Upper lobe of right lung (tissue), 1 donor: ENCODE results near the gene DDX11. TPM values are rescaled to one million over a fixed set of nuclear protein-coding genes. Genes with fewer than 3 reads are reported as not detected.
"Not testable (repeated sequence)": the region's sequence is repeated elsewhere in the genome, so short reads cannot be mapped to it uniquely, and the experiment has no call there.

Experiments used
- ATAC-seq: fragments of 200-7000 bp; cut with Tn5 transposase; one replicate; pipeline ENCODE4 v1.9.1; 2020; ENCODE audit warnings: mild to moderate bottlenecking, moderate library complexity
- DNase-seq: peaks from one replicate; pipeline ENCODE4 v3.0.0-alpha.2; 2020
- H3K27ac ChIP-seq: fragments of 200-600 bp; one replicate; pipeline ENCODE4 v1.8.0; 2022
- H3K27me3 ChIP-seq: fragments of 200-600 bp; one replicate; pipeline ENCODE4 v1.8.0; 2022; ENCODE audit warnings: mild to moderate bottlenecking
- H3K36me3 ChIP-seq: fragments of 200-600 bp; one replicate; pipeline ENCODE4 v1.8.0; 2022
- H3K4me1 ChIP-seq: fragments of 200-600 bp; one replicate; pipeline ENCODE4 v1.8.0; 2022
- H3K4me3 ChIP-seq: fragments of 200-600 bp; one replicate; pipeline ENCODE4 v1.8.0; 2022; ENCODE audit warnings: mild to moderate bottlenecking
- H3K9me3 ChIP-seq: fragments of 200-600 bp; one replicate; pipeline ENCODE4 v1.8.0; 2022
- CTCF ChIP-seq: fragments of 200-600 bp; IDR thresholded peaks from one replicate; pipeline ENCODE4 v1.8.0; 2022; ENCODE audit warnings: antibody characterized with exemption
- intact Hi-C: fragments of 100-400 bp; cut with DNase I; formaldehyde crosslinking; loops from one replicate; pipeline ENCODE4 v1.11.0; 2022
- total RNA-seq: library from RNA; stranded (reverse); fragmentation: NEBNext Ultra II Directional; extraction: Animal tissue kit (Norgen Biotek cat#: 25700); gene quantifications from one replicate; pipeline ENCODE4 v1.2.1, GENCODE V29; 2021
- donor health status: DM: no; HTN: yes; CAD: no; lungs with severe emphysema.

Gene DDX11
- total RNA-seq, 1 donor from 2014 or later, result 12.6 TPM

- DNase-seq (no peak), ATAC-seq (no peak)
- intact Hi-C loops, result no loop called here
- Histone ChIP-seq H3K36me3 (no peaks in the 10 kb centered on the region), H3K27ac (no peak overlapping the region), H3K4me3 (no peak overlapping the region), H3K9me3 (no peaks in the 10 kb centered on the region), H3K27me3 (no peaks in the 10 kb centered on the region), H3K4me1 (no peaks in the 10 kb centered on the region)
- no peak for TF ChIP-seq CTCF
Measured at GRCh38 chr12:31089072-31089471, 15.4 kb downstream of the DDX11 start.

- H3K4me3 ChIP-seq, H3K4me1 ChIP-seq, H3K27ac ChIP-seq, DNase-seq, H3K27me3 ChIP-seq, intact Hi-C loops, H3K9me3 ChIP-seq, H3K36me3 ChIP-seq: not testable (repeated sequence)
- peak; percentile 9 for ATAC-seq
Measured at GRCh38 chr12:31091629-31092028, 18.0 kb downstream of the DDX11 start.

DNA sequence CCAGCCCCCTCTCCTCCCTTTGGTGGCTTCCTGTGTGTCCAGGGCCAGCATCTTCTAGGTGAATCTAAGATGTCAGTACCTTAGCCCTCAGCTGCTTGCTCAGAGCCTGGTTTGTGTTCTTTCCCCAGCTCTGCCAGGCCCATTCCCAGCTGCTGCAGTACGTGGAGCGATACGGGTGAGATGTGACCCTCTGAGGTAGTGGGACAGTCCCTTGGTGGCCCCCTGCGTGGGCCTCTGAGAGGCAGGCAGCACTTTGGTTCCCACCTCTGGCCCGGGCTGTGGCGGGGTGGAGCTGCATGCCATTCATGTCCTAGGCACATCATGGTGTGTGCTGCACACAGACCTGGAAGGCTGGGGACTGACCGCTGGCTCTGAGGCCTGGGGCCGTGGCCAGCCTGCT, 19.1 kb downstream of the DDX11 start:
- H3K9me3 ChIP-seq, intact Hi-C loops, H3K4me1 ChIP-seq, H3K4me3 ChIP-seq, H3K27ac ChIP-seq, ATAC-seq, DNase-seq, H3K36me3 ChIP-seq, H3K27me3 ChIP-seq: not testable (repeated sequence)

DNA sequence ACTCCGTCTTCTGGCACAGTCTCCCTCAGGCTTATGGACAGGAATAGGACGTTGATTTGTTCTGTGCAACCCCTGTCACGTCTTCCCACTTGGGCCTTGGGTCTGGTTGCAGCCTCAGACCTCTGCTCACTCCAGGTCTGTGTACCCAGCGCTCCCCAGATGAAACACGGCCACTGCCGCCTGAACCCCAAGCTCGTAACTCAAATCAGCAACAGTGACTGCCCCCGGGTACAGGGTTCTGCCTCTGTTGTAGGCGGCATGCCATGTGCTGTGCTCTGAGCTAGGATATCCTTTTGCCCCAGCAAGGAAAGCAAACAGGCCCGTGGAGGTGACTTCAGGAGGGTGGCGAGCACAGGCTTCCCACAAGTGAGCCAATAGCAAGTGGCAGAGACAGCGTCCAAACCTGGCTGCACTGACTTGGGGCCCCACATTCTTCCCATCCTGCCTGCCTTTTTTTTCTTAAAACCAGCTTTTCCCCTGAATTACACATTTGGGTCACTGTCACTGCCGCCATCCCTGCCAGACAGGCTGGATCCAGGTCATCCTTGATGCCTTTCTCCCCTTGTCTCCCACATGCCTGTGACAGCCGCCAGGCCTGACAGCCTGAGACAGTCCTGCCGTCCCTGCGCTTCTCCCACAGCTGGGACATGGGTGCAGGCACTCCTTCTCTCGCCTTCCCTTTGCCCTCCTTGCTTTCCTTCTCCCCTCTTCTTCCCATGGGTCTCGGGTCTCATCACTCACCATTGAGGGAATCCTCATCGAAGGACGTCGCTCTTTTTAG, 21.6 kb downstream of the DDX11 start:
- DNase-seq, intact Hi-C loops, H3K4me1 ChIP-seq, H3K4me3 ChIP-seq, H3K36me3 ChIP-seq, H3K27me3 ChIP-seq, H3K27ac ChIP-seq, H3K9me3 ChIP-seq, ATAC-seq: not testable (repeated sequence)

- intact Hi-C loops, ATAC-seq, H3K4me1 ChIP-seq, H3K27ac ChIP-seq, H3K36me3 ChIP-seq, H3K27me3 ChIP-seq, DNase-seq, H3K9me3 ChIP-seq, H3K4me3 ChIP-seq: not testable (repeated sequence)
Measured at GRCh38 chr12:31096251-31097065, 22.8 kb downstream of the DDX11 start.

- intact Hi-C loops, H3K27ac ChIP-seq, H3K9me3 ChIP-seq, H3K27me3 ChIP-seq, ATAC-seq, H3K36me3 ChIP-seq, H3K4me1 ChIP-seq, H3K4me3 ChIP-seq, DNase-seq: not testable (repeated sequence)
Measured at GRCh38 chr12:31097819-31098218, 24.2 kb downstream of the DDX11 start.

- H3K4me1 ChIP-seq, H3K4me3 ChIP-seq, H3K27me3 ChIP-seq, DNase-seq, H3K36me3 ChIP-seq, ATAC-seq, intact Hi-C loops, H3K27ac ChIP-seq, H3K9me3 ChIP-seq: not testable (repeated sequence)
Measured at GRCh38 chr12:31098363-31098762, 24.7 kb downstream of the DDX11 start.

DNA sequence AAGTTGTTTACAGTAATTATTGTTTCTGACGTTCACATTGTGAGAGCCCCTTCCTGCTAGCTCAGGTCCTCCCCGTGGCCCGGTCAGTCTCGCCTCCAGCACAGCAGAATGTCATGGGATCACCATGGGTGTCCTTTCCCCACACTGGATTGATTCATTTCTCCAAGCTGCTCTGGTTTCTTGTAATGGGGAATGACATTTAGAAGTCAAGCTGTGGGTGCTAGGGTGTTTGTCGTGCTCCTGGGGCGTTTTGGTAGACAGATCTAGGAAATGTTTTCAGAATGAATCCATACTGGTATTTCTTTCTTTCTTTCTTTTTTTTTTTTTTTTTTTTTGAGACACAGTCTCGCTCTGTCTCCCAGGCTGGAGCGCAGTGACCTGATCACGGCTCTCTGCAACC, 25.1 kb downstream of the DDX11 start:
- H3K9me3 ChIP-seq, H3K4me1 ChIP-seq, ATAC-seq, H3K36me3 ChIP-seq, H3K27me3 ChIP-seq, intact Hi-C loops, H3K27ac ChIP-seq, DNase-seq, H3K4me3 ChIP-seq: not testable (repeated sequence)

DNA sequence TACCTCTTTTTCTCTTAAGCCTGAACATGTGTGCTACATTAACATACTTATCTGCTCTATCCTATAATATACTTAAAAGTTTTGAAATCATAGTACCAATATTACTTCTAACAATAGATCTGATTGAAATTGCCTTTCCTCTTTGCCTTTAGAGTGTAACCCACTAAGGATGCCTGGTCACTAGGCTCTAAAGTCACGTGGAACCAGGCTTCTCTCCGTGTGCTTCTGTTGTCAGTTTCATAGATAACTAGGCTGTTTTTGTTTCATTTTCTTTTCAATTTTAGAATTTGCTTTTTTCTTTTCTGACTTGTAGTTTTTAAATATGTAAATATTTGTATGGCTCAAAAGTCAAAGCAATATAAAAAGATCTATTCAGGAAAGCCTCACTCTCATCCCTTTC, 25.8 kb downstream of the DDX11 start:
- ATAC-seq, intact Hi-C loops, H3K4me3 ChIP-seq, H3K4me1 ChIP-seq, DNase-seq, H3K36me3 ChIP-seq, H3K27ac ChIP-seq, H3K27me3 ChIP-seq, H3K9me3 ChIP-seq: not testable (repeated sequence)

DNA sequence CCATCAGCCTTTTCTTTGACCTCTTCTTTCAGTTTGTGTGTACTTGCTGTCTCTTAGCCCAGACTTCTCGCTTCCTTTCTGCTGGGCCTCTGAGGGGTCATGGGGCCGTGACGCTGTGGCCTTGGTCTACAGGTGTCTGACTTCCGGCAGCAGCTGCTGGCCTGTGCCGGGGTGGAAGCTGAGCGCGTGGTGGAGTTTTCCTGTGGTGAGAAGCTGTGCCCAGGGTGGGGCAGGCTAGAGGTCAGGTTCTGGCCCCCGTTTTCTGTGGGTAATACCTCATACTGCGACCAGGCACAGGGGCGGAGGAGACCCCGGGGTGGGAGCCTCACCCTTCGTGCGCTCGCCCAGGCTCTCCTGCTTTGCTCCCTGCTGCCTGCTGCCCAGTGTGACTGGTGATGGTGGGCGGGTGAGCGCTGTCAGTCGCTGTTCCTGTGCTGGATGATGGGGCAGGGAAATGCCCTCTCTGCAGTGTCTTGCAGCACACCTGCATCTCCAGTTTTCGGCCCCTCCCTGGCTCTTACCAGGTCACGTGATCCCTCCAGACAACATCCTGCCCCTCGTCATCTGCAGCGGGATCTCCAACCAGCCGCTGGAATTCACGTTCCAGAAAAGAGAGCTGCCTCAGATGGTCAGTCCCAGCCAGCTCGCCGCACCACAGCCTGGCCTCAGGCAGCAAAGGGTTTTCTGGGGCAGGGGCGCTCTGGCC, 27.0 kb downstream of the DDX11 start:
- H3K27ac ChIP-seq, DNase-seq, intact Hi-C loops, H3K9me3 ChIP-seq, H3K4me1 ChIP-seq, H3K4me3 ChIP-seq, H3K27me3 ChIP-seq, H3K36me3 ChIP-seq: not testable (repeated sequence)
- peak; percentile 10 for ATAC-seq

- H3K27ac ChIP-seq, result not testable (repeated sequence)
Measured at GRCh38 chr12:31102125-31102524, 28.5 kb downstream of the DDX11 start.

GRCh38 chr12:31102596-31102995, 28.9 kb downstream of the DDX11 start:
- H3K4me3 ChIP-seq, H3K27ac ChIP-seq, H3K9me3 ChIP-seq, intact Hi-C loops, H3K36me3 ChIP-seq, DNase-seq, H3K4me1 ChIP-seq, ATAC-seq, H3K27me3 ChIP-seq: not testable (repeated sequence)

More at GRCh38 chr12:31102125-31102524, 28.5 kb downstream of the DDX11 start:
- ATAC-seq, intact Hi-C loops, DNase-seq, H3K27me3 ChIP-seq, H3K36me3 ChIP-seq, H3K9me3 ChIP-seq, H3K4me1 ChIP-seq, H3K4me3 ChIP-seq: not testable (repeated sequence)

DNA sequence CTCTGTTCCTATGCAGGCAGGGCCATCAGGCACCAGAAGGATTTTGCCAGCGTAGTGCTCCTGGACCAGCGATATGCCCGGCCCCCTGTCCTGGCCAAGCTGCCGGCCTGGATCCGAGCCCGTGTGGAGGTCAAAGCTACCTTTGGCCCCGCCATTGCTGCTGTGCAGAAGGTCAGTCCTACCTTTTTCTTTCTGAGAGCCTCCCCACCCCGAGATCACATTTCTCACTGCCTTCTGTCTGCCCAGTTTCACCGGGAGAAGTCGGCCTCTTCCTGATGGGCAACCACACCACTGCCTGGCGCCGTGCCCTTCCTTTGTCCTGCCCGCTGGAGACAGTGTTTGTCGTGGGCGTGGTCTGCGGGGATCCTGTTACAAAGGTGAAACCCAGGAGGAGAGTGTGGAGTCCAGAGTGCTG, 29.9 kb downstream of the DDX11 start:
- H3K4me3 ChIP-seq, ATAC-seq, intact Hi-C loops, DNase-seq, H3K27ac ChIP-seq, H3K9me3 ChIP-seq, H3K36me3 ChIP-seq, H3K4me1 ChIP-seq, H3K27me3 ChIP-seq: not testable (repeated sequence)
